HEK293 (cell line): Measurements from ENCODE around the gene MORF4L1.

Experiments used
- CTCF ChIA-PET: fragments of 350-600 bp; formaldehyde crosslinking; extraction: SDS; loops from one replicate; lab custom pipeline; 2021; ENCODE audit warnings: antibody characterized with exemption; lab: Yijun Ruan, JAX
- POLR2A ChIA-PET: fragments of 300-600 bp; formaldehyde crosslinking; extraction: SDS; loops from one replicate; lab custom pipeline; 2020; ENCODE audit warnings: antibody characterized with exemption, inconsistent platforms; lab: Yijun Ruan, JAX
- H3K27ac ChIP-seq: fragments of 200-500 bp; sonication (Bioruptor generic); 2 replicates; pipeline ENCODE4 v1.5.1; 2014; ENCODE audit warnings: low read depth, low read length, control low read depth, inconsistent platforms; ENCODE audit errors: extremely low read depth
- H3K36me3 ChIP-seq, 2 experiments: fragments of 200-500 bp in 1 of 2; sonication (Bioruptor generic) in 1 of 2; 1 replicate in 1 of 2; 2 replicates in 1 of 2; pipeline ENCODE4 v1.5.1; 2014 to 2017; ENCODE audit warnings: inconsistent platforms in 2 of 2, low read length in 2 of 2; ENCODE audit not compliant: control insufficient read depth in 2 of 2, insufficient read depth in 1 of 2
- H3K4me1 ChIP-seq: fragments of 200-500 bp; sonication (Bioruptor generic); 2 replicates; pipeline ENCODE4 v1.5.1; 2014; ENCODE audit warnings: mild to moderate bottlenecking, low read length, inconsistent platforms; ENCODE audit not compliant: control insufficient read depth, insufficient read depth
- H3K4me3 ChIP-seq: 2 replicates; pipeline ENCODE4 v1.5.1; 2011; ENCODE audit warnings: low read depth, mild to moderate bottlenecking, control low read depth, low read length, moderate library complexity
- H3K9me3 ChIP-seq: fragments of 200-500 bp; sonication (Bioruptor generic); 2 replicates; pipeline ENCODE4 v1.5.1; 2014; ENCODE audit warnings: low read depth, low read length, inconsistent platforms; ENCODE audit not compliant: control insufficient read depth, insufficient read depth
- BCL11B ChIP-seq: fragments of 450-650 bp; formaldehyde crosslinking; IDR thresholded peaks from 2 replicates; pipeline ENCODE4 v1.5.1; 2016; ENCODE audit warnings: low read depth, missing biosample characterization, missing genetic modification characterization
- SCRT2 ChIP-seq: fragments of 450-650 bp; formaldehyde crosslinking; IDR thresholded peaks from 2 replicates; pipeline ENCODE4 v1.5.1; 2016; ENCODE audit warnings: missing biosample characterization, missing genetic modification characterization
- ZNF121 ChIP-seq: fragments of 450-650 bp; formaldehyde crosslinking; IDR thresholded peaks from 2 replicates; pipeline ENCODE4 v1.5.1; 2016; ENCODE audit warnings: missing biosample characterization, missing genetic modification characterization
- ZNF140 ChIP-seq: fragments of 450-650 bp; formaldehyde crosslinking; IDR thresholded peaks from 2 replicates; pipeline ENCODE4 v1.5.1; 2016; ENCODE audit warnings: missing biosample characterization, missing genetic modification characterization
- ZNF560 ChIP-seq: fragments of 450-650 bp; formaldehyde crosslinking; IDR thresholded peaks from 2 replicates; pipeline ENCODE4 v1.5.1; 2017; ENCODE audit warnings: missing biosample characterization, missing genetic modification characterization, borderline replicate concordance
- ZNF561 ChIP-seq: fragments of 450-650 bp; IDR thresholded peaks from 2 replicates; pipeline ENCODE4 v1.5.1; 2018; ENCODE audit warnings: missing biosample characterization, missing genetic modification characterization, borderline replicate concordance
- ZNF596 ChIP-seq: fragments of 450-650 bp; IDR thresholded peaks from 2 replicates; pipeline ENCODE4 v1.5.0; 2018; ENCODE audit warnings: missing biosample characterization, mild to moderate bottlenecking, missing genetic modification characterization, moderate library complexity
- ZNF600 ChIP-seq: fragments of 450-650 bp; formaldehyde crosslinking; IDR thresholded peaks from 2 replicates; pipeline ENCODE4 v1.5.1; 2016; ENCODE audit warnings: missing biosample characterization, missing genetic modification characterization
- ZNF830 ChIP-seq: fragments of 450-650 bp; IDR thresholded peaks from 2 replicates; pipeline ENCODE4 v1.5.0; 2018; ENCODE audit warnings: missing biosample characterization, missing genetic modification characterization, low read depth, mild to moderate bottlenecking, moderate library complexity
- TF ChIP-seq, protein P1 (sequence below): fragments of 450-650 bp; IDR thresholded peaks from 2 replicates; pipeline ENCODE4 v1.5.1; 2018; ENCODE audit warnings: missing biosample characterization, mild to moderate bottlenecking, missing genetic modification characterization
- TF ChIP-seq, protein P2 (sequence below): fragments of 450-650 bp; formaldehyde crosslinking; IDR thresholded peaks from 2 replicates; pipeline ENCODE4 v1.5.1; 2016; ENCODE audit warnings: missing biosample characterization, missing genetic modification characterization
- TF ChIP-seq, protein P3 (sequence below): fragments of 450-650 bp; formaldehyde crosslinking; IDR thresholded peaks from 2 replicates; pipeline ENCODE4 v1.5.1; 2016; ENCODE audit warnings: missing biosample characterization, missing genetic modification characterization
- TF ChIP-seq, protein P4 (sequence below): fragments of 450-650 bp; formaldehyde crosslinking; IDR thresholded peaks from 2 replicates; pipeline ENCODE4 v1.5.1; 2016; ENCODE audit warnings: missing biosample characterization, missing genetic modification characterization, borderline replicate concordance
- TF ChIP-seq, protein P5 (sequence below): fragments of 450-650 bp; formaldehyde crosslinking; IDR thresholded peaks from 2 replicates; pipeline ENCODE4 v1.5.1; 2016; ENCODE audit warnings: missing biosample characterization, missing genetic modification characterization
- TF ChIP-seq, protein P6 (sequence below): fragments of 450-650 bp; formaldehyde crosslinking; IDR thresholded peaks from 2 replicates; pipeline ENCODE4 v1.5.1; 2017; ENCODE audit warnings: missing biosample characterization, mild to moderate bottlenecking, missing genetic modification characterization, moderate library complexity
- TF ChIP-seq, protein P7 (sequence below): fragments of 450-650 bp; formaldehyde crosslinking; IDR thresholded peaks from 2 replicates; pipeline ENCODE4 v1.5.1; 2016; ENCODE audit warnings: missing biosample characterization, missing genetic modification characterization, borderline replicate concordance

The MORF4L1 gene

DNA sequence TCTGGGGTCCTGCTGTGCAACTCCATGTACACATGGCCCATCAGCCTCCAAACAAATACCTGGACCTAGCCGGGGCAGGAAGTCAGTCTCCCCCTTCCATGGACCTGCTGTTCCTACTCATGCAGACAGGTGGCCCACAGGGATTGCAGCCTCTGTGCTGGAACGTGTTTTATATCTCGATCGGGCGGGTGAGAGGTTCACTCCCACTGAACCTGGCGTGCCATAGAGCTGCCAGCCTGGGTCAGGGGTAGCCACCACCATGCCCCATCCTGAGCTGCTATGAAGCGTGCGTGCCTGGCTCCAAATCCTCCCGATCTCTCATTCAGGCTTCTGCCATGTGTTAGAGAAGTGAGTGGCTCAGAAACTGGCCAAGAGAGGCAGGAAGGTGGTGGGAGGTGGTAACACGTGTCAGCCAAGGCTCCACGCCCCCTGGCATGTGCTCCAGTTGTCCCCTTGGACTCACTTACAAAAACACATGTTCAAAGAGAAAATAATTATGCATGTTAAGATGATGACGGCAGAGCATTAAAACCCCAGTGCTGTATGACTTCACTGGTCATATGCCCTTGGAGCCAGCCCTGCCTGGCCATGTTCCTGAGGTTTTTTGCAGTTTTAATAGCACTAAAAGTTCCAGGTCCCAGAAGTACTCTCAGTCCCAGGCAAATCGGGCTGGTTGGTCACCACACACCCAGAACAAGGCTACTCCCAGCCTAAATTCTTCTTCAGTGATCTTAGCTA lies 41.5 kb downstream of the MORF4L1 start:
- H3K9me3 ChIP-seq: no peaks in the 10 kb centered on the region
- ChIA-PET POLR2A (no interaction called here), CTCF (interaction anchor here (0.5 to 3.5 kb wide), 7 partner anchors 23 to 270 kb away, joined by 3 to 19 read pairs (median 6); no protein-coding TSS in a partner anchor)
- no peak overlapping the region for H3K4me3 ChIP-seq
- H3K36me3 ChIP-seq: peaks cover 41 to 53% of the 10 kb centered on the region in 2 experiments
- no peaks in the 10 kb centered on the region for H3K4me1 ChIP-seq
- H3K27ac ChIP-seq: no peak overlapping the region
- TF ChIP-seq ZNF600 (tag by site-specific recombination) (peak; percentile 91), SCRT2 (tag by site-specific recombination) (peak; percentile 56; the same call in 1 of the 2 replicates), BCL11B (tag by site-specific recombination) (no peak), ZNF560 (tag by site-specific recombination) (no peak), ZNF121 (no peak), ZNF140 (tag by site-specific recombination) (no peak), ZNF561 (no peak), ZNF596 (no peak), ZNF830 (tag by site-specific recombination) (no peak)
- TF ChIP-seq, protein P1, sequence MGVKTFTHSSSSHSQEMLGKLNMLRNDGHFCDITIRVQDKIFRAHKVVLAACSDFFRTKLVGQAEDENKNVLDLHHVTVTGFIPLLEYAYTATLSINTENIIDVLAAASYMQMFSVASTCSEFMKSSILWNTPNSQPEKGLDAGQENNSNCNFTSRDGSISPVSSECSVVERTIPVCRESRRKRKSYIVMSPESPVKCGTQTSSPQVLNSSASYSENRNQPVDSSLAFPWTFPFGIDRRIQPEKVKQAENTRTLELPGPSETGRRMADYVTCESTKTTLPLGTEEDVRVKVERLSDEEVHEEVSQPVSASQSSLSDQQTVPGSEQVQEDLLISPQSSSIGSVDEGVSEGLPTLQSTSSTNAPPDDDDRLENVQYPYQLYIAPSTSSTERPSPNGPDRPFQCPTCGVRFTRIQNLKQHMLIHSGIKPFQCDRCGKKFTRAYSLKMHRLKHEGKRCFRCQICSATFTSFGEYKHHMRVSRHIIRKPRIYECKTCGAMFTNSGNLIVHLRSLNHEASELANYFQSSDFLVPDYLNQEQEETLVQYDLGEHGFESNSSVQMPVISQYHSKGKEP: no peak
- TF ChIP-seq, protein P2, sequence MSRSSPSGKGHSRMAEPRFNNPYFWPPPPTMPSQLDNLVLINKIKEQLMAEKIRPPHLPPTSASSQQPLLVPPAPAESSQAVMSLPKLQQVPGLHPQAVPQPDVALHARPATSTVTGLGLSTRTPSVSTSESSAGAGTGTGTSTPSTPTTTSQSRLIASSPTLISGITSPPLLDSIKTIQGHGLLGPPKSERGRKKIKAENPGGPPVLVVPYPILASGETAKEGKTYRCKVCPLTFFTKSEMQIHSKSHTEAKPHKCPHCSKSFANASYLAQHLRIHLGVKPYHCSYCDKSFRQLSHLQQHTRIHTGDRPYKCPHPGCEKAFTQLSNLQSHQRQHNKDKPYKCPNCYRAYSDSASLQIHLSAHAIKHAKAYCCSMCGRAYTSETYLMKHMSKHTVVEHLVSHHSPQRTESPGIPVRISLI (tag by site-specific recombination): peak; percentile 65; the same call in 1 of the 2 replicates
- TF ChIP-seq, protein P3, sequence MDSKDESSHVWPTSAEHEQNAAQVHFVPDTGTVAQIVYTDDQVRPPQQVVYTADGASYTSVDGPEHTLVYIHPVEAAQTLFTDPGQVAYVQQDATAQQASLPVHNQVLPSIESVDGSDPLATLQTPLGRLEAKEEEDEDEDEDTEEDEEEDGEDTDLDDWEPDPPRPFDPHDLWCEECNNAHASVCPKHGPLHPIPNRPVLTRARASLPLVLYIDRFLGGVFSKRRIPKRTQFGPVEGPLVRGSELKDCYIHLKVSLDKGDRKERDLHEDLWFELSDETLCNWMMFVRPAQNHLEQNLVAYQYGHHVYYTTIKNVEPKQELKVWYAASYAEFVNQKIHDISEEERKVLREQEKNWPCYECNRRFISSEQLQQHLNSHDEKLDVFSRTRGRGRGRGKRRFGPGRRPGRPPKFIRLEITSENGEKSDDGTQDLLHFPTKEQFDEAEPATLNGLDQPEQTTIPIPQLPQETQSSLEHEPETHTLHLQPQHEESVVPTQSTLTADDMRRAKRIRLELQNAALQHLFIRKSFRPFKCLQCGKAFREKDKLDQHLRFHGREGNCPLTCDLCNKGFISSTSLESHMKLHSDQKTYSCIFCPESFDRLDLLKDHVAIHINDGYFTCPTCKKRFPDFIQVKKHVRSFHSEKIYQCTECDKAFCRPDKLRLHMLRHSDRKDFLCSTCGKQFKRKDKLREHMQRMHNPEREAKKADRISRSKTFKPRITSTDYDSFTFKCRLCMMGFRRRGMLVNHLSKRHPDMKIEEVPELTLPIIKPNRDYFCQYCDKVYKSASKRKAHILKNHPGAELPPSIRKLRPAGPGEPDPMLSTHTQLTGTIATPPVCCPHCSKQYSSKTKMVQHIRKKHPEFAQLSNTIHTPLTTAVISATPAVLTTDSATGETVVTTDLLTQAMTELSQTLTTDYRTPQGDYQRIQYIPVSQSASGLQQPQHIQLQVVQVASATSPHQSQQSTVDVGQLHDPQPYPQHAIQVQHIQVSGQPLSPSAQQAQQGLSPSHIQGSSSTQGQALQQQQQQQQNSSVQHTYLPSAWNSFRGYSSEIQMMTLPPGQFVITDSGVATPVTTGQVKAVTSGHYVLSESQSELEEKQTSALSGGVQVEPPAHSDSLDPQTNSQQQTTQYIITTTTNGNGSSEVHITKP: no peak
- TF ChIP-seq, protein P4, sequence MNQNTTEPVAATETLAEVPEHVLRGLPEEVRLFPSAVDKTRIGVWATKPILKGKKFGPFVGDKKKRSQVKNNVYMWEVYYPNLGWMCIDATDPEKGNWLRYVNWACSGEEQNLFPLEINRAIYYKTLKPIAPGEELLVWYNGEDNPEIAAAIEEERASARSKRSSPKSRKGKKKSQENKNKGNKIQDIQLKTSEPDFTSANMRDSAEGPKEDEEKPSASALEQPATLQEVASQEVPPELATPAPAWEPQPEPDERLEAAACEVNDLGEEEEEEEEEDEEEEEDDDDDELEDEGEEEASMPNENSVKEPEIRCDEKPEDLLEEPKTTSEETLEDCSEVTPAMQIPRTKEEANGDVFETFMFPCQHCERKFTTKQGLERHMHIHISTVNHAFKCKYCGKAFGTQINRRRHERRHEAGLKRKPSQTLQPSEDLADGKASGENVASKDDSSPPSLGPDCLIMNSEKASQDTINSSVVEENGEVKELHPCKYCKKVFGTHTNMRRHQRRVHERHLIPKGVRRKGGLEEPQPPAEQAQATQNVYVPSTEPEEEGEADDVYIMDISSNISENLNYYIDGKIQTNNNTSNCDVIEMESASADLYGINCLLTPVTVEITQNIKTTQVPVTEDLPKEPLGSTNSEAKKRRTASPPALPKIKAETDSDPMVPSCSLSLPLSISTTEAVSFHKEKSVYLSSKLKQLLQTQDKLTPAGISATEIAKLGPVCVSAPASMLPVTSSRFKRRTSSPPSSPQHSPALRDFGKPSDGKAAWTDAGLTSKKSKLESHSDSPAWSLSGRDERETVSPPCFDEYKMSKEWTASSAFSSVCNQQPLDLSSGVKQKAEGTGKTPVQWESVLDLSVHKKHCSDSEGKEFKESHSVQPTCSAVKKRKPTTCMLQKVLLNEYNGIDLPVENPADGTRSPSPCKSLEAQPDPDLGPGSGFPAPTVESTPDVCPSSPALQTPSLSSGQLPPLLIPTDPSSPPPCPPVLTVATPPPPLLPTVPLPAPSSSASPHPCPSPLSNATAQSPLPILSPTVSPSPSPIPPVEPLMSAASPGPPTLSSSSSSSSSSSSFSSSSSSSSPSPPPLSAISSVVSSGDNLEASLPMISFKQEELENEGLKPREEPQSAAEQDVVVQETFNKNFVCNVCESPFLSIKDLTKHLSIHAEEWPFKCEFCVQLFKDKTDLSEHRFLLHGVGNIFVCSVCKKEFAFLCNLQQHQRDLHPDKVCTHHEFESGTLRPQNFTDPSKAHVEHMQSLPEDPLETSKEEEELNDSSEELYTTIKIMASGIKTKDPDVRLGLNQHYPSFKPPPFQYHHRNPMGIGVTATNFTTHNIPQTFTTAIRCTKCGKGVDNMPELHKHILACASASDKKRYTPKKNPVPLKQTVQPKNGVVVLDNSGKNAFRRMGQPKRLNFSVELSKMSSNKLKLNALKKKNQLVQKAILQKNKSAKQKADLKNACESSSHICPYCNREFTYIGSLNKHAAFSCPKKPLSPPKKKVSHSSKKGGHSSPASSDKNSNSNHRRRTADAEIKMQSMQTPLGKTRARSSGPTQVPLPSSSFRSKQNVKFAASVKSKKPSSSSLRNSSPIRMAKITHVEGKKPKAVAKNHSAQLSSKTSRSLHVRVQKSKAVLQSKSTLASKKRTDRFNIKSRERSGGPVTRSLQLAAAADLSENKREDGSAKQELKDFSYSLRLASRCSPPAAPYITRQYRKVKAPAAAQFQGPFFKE (tag by site-specific recombination): no peak
- TF ChIP-seq, protein P5, sequence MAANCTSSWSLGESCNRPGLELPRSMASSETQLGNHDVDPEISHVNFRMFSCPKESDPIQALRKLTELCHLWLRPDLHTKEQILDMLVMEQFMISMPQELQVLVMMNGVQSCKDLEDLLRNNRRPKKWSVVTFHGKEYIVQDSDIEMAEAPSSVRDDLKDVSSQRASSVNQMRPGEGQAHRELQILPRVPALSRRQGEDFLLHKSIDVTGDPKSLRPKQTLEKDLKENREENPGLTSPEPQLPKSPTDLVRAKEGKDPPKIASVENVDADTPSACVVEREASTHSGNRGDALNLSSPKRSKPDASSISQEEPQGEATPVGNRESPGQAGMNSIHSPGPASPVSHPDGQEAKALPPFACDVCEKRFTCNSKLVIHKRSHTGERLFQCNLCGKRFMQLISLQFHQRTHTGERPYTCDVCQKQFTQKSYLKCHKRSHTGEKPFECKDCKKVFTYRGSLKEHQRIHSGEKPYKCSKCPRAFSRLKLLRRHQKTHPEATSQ (tag by site-specific recombination): no peak
- TF ChIP-seq, protein P6, sequence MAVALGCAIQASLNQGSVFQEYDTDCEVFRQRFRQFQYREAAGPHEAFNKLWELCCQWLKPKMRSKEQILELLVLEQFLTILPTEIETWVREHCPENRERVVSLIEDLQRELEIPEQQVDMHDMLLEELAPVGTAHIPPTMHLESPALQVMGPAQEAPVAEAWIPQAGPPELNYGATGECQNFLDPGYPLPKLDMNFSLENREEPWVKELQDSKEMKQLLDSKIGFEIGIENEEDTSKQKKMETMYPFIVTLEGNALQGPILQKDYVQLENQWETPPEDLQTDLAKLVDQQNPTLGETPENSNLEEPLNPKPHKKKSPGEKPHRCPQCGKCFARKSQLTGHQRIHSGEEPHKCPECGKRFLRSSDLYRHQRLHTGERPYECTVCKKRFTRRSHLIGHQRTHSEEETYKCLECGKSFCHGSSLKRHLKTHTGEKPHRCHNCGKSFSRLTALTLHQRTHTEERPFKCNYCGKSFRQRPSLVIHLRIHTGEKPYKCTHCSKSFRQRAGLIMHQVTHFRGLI (tag by site-specific recombination): no peak
- TF ChIP-seq, protein P7, sequence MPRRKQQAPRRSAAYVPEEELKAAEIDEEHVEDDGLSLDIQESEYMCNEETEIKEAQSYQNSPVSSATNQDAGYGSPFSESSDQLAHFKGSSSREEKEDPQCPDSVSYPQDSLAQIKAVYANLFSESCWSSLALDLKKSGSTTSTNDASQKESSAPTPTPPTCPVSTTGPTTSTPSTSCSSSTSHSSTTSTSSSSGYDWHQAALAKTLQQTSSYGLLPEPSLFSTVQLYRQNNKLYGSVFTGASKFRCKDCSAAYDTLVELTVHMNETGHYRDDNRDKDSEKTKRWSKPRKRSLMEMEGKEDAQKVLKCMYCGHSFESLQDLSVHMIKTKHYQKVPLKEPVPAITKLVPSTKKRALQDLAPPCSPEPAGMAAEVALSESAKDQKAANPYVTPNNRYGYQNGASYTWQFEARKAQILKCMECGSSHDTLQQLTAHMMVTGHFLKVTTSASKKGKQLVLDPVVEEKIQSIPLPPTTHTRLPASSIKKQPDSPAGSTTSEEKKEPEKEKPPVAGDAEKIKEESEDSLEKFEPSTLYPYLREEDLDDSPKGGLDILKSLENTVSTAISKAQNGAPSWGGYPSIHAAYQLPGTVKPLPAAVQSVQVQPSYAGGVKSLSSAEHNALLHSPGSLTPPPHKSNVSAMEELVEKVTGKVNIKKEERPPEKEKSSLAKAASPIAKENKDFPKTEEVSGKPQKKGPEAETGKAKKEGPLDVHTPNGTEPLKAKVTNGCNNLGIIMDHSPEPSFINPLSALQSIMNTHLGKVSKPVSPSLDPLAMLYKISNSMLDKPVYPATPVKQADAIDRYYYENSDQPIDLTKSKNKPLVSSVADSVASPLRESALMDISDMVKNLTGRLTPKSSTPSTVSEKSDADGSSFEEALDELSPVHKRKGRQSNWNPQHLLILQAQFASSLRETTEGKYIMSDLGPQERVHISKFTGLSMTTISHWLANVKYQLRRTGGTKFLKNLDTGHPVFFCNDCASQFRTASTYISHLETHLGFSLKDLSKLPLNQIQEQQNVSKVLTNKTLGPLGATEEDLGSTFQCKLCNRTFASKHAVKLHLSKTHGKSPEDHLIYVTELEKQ (tag by site-specific recombination): no peak
